ENCODE measurements around the gene SORCS2. TPM values are rescaled to one million over a fixed set of nuclear protein-coding genes. Genes with fewer than 3 reads are reported as not detected.

Gene SORCS2
- total and polyA plus RNA-seq, 2 experiments from 2014 or later: 0.38 to 1.4 TPM

DNA sequence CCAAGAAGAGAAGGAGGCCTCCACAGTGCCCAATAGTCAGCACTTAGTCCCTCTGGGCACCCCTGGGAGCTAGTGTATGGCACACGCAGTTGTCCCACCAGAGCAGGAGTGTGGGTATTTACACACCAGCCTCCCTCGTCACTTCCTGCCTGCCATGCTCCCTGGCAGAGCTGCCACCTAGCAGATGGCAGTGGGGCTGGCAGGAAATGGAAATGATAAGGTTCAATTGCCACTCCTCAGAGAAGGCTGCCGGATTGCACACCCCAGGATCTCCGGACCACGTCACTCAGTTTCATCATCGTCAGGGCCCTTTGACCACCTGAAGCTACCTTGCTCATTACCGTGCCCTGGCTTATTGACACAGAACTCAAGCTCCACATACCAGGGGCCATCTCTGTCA, 415.7 kb downstream of the SORCS2 start:
- Histone ChIP-seq H3F3A (ENCODE audit: insufficient read depth) (no peaks in the 10 kb centered on the region), H3K36me3 (ENCODE audit: low read depth) (no peaks in the 10 kb centered on the region), H3K27ac (no peak overlapping the region), H3K79me2 (ENCODE audit: insufficient read depth) (no peaks in the 10 kb centered on the region), H3K9ac (no peak overlapping the region), H2AFZ (no peak overlapping the region), H3K4me1 (ENCODE audit: insufficient read depth) (no peaks in the 10 kb centered on the region), H4K20me1 (ENCODE audit: insufficient read depth) (no peaks in the 10 kb centered on the region), H3K27me3 (replicated peaks; ENCODE audit: insufficient read depth) (peaks cover 14% of the 10 kb centered on the region), H3K4me3 (no peak overlapping the region), H3K4me2 (ENCODE audit: unreplicated experiment) (no peak overlapping the region), H3K9me3 (ENCODE audit: low read depth) (no peaks in the 10 kb centered on the region), H3K9me2 (ENCODE audit: insufficient read depth) (no peaks in the 10 kb centered on the region)
- WGBS, 2 experiments (ENCODE audit: low coverage in 1 of 2, low lambda C conversion rate in 2 of 2, missing lambda C conversion rate in 2 of 2): 76 to 88% methylated on average over 7 of the region's 7 CpGs
- no peak for TF ChIP-seq EZH2 (IDR thresholded peaks at IDR 0.05; ENCODE audit: insufficient read depth, poor library complexity, severe bottlenecking)
- TF ChIP-seq EZH2phosphoT487 (IDR thresholded peaks at IDR 0.05; ENCODE audit: insufficient read depth, low read depth): no peak
- in situ Hi-C loops (cut with MboI): no loop called here
- DNase-seq: no peak

- H2AFZ ChIP-seq: no peak overlapping the region
- DNase-seq: no peak
- H3K4me1 ChIP-seq (ENCODE audit: insufficient read depth): no peaks in the 10 kb centered on the region
- H4K20me1 ChIP-seq (ENCODE audit: insufficient read depth): no peaks in the 10 kb centered on the region
- no peaks in the 10 kb centered on the region for H3K9me3 ChIP-seq (ENCODE audit: low read depth)
- WGBS, 2 experiments (ENCODE audit: low coverage in 1 of 2, low lambda C conversion rate in 2 of 2, missing lambda C conversion rate in 2 of 2): 40 to 41% methylated on average over 9 to 10 of the region's 10 CpGs
- no peaks in the 10 kb centered on the region for H3F3A ChIP-seq (ENCODE audit: insufficient read depth)
- no peak overlapping the region for H3K9ac ChIP-seq
- peaks cover 11% of the 10 kb centered on the region for H3K27me3 ChIP-seq (replicated peaks; ENCODE audit: insufficient read depth)
- in situ Hi-C loops (cut with MboI): no loop called here
- H3K4me3 ChIP-seq: no peak overlapping the region
- no peaks in the 10 kb centered on the region for H3K79me2 ChIP-seq (ENCODE audit: insufficient read depth)
- H3K36me3 ChIP-seq (ENCODE audit: low read depth): no peaks in the 10 kb centered on the region
- no peak overlapping the region for H3K27ac ChIP-seq
- no peak overlapping the region for H3K4me2 ChIP-seq (ENCODE audit: unreplicated experiment)
- TF ChIP-seq EZH2phosphoT487 (IDR thresholded peaks at IDR 0.05; ENCODE audit: insufficient read depth, low read depth) (no peak), EZH2 (IDR thresholded peaks at IDR 0.05; ENCODE audit: insufficient read depth, poor library complexity, severe bottlenecking) (no peak)
- no peaks in the 10 kb centered on the region for H3K9me2 ChIP-seq (ENCODE audit: insufficient read depth)
Observed at GRCh38 chr4:7609316-7609715, 417.0 kb downstream of the SORCS2 start.

GRCh38 chr4:7610022-7610670, 417.8 kb downstream of the SORCS2 start:
- H3K27ac ChIP-seq: no peak overlapping the region
- H3K9ac ChIP-seq: no peak overlapping the region
- no peaks in the 10 kb centered on the region for H3K4me1 ChIP-seq (ENCODE audit: insufficient read depth)
- no peaks in the 10 kb centered on the region for H3K9me2 ChIP-seq (ENCODE audit: insufficient read depth)
- no peaks in the 10 kb centered on the region for H3K36me3 ChIP-seq (ENCODE audit: low read depth)
- 62% methylated on average over 17 of the region's 17 CpGs for WGBS, 2 experiments (ENCODE audit: low coverage in 1 of 2, low lambda C conversion rate in 2 of 2, missing lambda C conversion rate in 2 of 2)
- TF ChIP-seq EZH2 (IDR thresholded peaks at IDR 0.05; ENCODE audit: insufficient read depth, poor library complexity, severe bottlenecking) (no peak), EZH2phosphoT487 (IDR thresholded peaks at IDR 0.05; ENCODE audit: insufficient read depth, low read depth) (no peak)
- no peak overlapping the region for H3K4me3 ChIP-seq
- no peaks in the 10 kb centered on the region for H4K20me1 ChIP-seq (ENCODE audit: insufficient read depth)
- no peak overlapping the region for H3K4me2 ChIP-seq (ENCODE audit: unreplicated experiment)
- no peaks in the 10 kb centered on the region for H3K79me2 ChIP-seq (ENCODE audit: insufficient read depth)
- no peaks in the 10 kb centered on the region for H3K9me3 ChIP-seq (ENCODE audit: low read depth)
- no peaks in the 10 kb centered on the region for H3F3A ChIP-seq (ENCODE audit: insufficient read depth)
- peaks cover 6% of the 10 kb centered on the region; the same call in 1 of the 2 replicates for H3K27me3 ChIP-seq (replicated peaks; ENCODE audit: insufficient read depth)
- H2AFZ ChIP-seq: no peak overlapping the region
- in situ Hi-C loops (cut with MboI): no loop called here
- no peak for DNase-seq

DNA sequence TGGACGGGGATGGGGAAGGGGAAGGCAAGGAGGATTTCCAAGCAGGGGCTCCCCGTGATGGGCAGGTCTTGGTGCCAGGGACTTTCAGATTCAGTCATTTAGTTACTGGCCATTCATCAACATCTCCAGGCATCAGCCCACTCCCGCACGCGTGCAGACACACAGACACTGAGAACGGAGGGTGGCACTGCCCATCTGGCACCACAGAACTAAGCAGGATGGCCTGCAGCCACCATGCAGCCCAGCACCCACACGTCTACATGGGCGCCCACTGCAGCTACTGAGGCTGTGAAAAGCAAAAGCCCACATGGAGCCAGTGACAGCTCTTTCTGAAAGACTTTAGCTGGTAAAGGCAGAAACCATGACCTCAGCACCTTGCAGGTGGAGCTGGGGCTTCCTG, 418.5 kb downstream of the SORCS2 start:
- Histone ChIP-seq H4K20me1 (ENCODE audit: insufficient read depth) (no peaks in the 10 kb centered on the region), H3K9me2 (ENCODE audit: insufficient read depth) (no peaks in the 10 kb centered on the region), H3K4me1 (ENCODE audit: insufficient read depth) (no peaks in the 10 kb centered on the region), H2AFZ (no peak overlapping the region), H3K36me3 (ENCODE audit: low read depth) (no peaks in the 10 kb centered on the region), H3K79me2 (ENCODE audit: insufficient read depth) (no peaks in the 10 kb centered on the region), H3K4me2 (ENCODE audit: unreplicated experiment) (no peak overlapping the region), H3K27me3 (replicated peaks; ENCODE audit: insufficient read depth) (no peaks in the 10 kb centered on the region; the same call in 1 of the 2 replicates), H3K4me3 (no peak overlapping the region), H3F3A (ENCODE audit: insufficient read depth) (no peaks in the 10 kb centered on the region), H3K27ac (no peak overlapping the region), H3K9ac (no peak overlapping the region), H3K9me3 (ENCODE audit: low read depth) (no peaks in the 10 kb centered on the region)
- DNase-seq: no peak
- in situ Hi-C loops (cut with MboI): no loop called here
- TF ChIP-seq EZH2phosphoT487 (IDR thresholded peaks at IDR 0.05; ENCODE audit: insufficient read depth, low read depth) (no peak), EZH2 (IDR thresholded peaks at IDR 0.05; ENCODE audit: insufficient read depth, poor library complexity, severe bottlenecking) (no peak)
- 57 to 76% methylated on average over 8 of the region's 8 CpGs for WGBS, 2 experiments (ENCODE audit: low coverage in 1 of 2, low lambda C conversion rate in 2 of 2, missing lambda C conversion rate in 2 of 2)

Measured in GM23248 (cell line).